ACC112 (cell line): Measurements from ENCODE around the gene GATD1.

Experiments
- H2AFZ ChIP-seq: fragments of 200-600 bp; sonication (generic); one replicate; pipeline ENCODE4 v1.6.0; 2017; ENCODE audit warnings: antibody characterized with exemption, low read length; ENCODE audit not compliant: unreplicated experiment
- H3K27ac ChIP-seq: fragments of 200-600 bp; sonication (generic); 2 replicates; pipeline ENCODE4 v1.5.1; 2014; ENCODE audit warnings: low read depth, mild to moderate bottlenecking, antibody characterized with exemption, low read length, moderate library complexity
- H3K27me3 ChIP-seq: fragments of 200-600 bp; sonication (generic); 2 replicates; pipeline ENCODE4 v1.6.1; 2014; ENCODE audit warnings: mild to moderate bottlenecking, antibody characterized with exemption, low read length, moderate library complexity, mixed read lengths; ENCODE audit not compliant: insufficient read depth
- H3K36me3 ChIP-seq: fragments of 200-600 bp; sonication (generic); 2 replicates; pipeline ENCODE4 v1.6.1; 2016; ENCODE audit warnings: mild to moderate bottlenecking, antibody characterized with exemption, low read length, moderate library complexity, mixed read lengths; ENCODE audit not compliant: insufficient read depth
- H3K4me1 ChIP-seq: fragments of 200-600 bp; sonication (generic); one replicate; pipeline ENCODE4 v1.6.1; 2016; ENCODE audit warnings: low read length, mixed read lengths; ENCODE audit not compliant: insufficient read depth, unreplicated experiment, control insufficient read depth
- H3K4me3 ChIP-seq: fragments of 200-600 bp; sonication (generic); 2 replicates; pipeline ENCODE4 v1.5.1; 2014; ENCODE audit warnings: mild to moderate bottlenecking, low read depth, low read length
- H3K79me2 ChIP-seq: fragments of 200-600 bp; sonication (generic); one replicate; pipeline ENCODE4 v1.6.0; 2016; ENCODE audit warnings: low read length; ENCODE audit not compliant: control insufficient read depth, unreplicated experiment, insufficient read depth

The GATD1 gene

DNA sequence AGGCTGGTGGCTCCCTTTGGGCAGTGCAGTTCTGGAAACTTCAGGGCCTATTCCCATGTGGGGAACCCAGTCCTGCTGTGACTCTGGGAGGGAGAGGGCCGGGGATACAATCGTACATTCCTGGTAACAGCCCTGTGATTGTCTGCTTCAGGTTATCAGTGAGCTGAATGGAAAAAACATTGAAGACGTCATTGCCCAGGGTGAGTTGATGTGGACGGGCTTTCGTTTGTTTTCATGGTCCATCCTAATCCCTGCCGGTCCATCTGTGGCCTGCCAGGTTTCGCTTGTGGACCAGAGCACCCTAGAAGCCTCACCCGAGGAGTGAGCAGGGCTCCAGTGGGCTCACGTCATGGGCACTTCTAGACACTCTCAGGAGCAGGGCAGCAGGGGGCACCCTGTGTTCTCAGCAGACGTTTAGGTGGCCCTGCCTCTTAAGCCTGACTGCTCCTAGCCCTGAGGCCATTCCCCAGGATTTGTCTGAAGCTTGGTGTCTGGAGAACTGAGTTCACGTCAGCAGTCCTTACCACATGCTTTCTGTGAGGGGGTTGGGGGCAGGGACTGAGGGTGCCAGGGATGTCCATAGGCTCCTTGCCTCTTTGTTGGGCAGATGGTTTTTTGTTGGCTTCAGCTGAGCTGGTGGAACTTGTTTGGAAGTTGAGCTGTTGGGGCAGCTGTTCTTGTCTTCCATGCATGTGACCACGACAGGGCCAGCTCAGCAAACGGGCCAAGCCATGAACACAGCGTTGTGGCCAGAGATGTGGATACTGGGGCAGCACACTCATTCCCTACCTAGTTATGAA lies 34.4 kb upstream of the GATD1 start:
- no peaks in the 10 kb centered on the region for H3K27me3 ChIP-seq
- peaks cover 36% of the 10 kb centered on the region for H3K79me2 ChIP-seq
- peaks cover 16% of the 10 kb centered on the region for H3K4me1 ChIP-seq
- no peak overlapping the region for H2AFZ ChIP-seq
- H3K4me3 ChIP-seq, result peak overlapping the region; percentile 95
- peak overlapping the region; percentile 22; the same call in 1 of the 2 replicates for H3K27ac ChIP-seq
- peaks cover 17% of the 10 kb centered on the region; the same call in 1 of the 2 replicates for H3K36me3 ChIP-seq

DNA sequence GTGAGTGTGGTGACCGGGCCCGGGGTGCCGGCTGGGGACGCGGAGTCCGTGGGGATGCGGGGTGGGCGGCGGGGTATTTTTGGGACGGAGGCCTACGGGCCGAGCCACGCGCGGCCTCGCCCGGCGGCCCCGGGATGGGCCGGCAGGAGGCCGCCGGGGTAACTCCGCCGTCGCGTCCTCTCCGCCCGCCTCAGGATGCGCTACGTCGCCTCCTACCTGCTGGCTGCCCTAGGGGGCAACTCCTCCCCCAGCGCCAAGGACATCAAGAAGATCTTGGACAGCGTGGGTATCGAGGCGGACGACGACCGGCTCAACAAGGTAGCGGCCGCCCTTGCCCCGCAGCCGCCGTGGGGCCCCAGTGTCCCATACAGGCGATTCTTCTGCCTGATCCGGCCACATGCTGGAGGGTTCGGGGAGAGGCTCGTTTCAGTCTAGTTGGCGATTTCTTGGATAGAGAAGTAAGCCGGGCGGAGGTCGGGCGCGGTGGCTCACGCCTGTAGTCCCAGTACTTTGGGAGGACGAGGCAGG lies 32.8 kb upstream of the GATD1 start:
- H2AFZ ChIP-seq, result no peak overlapping the region
- H3K4me1 ChIP-seq, result peaks cover 16% of the 10 kb centered on the region
- H3K27me3 ChIP-seq, result no peaks in the 10 kb centered on the region
- peak overlapping the region; percentile 95 for H3K4me3 ChIP-seq
- H3K79me2 ChIP-seq, result peaks cover 36% of the 10 kb centered on the region
- peaks cover 17% of the 10 kb centered on the region; the same call in 1 of the 2 replicates for H3K36me3 ChIP-seq
- peak overlapping the region; percentile 98 for H3K27ac ChIP-seq

DNA sequence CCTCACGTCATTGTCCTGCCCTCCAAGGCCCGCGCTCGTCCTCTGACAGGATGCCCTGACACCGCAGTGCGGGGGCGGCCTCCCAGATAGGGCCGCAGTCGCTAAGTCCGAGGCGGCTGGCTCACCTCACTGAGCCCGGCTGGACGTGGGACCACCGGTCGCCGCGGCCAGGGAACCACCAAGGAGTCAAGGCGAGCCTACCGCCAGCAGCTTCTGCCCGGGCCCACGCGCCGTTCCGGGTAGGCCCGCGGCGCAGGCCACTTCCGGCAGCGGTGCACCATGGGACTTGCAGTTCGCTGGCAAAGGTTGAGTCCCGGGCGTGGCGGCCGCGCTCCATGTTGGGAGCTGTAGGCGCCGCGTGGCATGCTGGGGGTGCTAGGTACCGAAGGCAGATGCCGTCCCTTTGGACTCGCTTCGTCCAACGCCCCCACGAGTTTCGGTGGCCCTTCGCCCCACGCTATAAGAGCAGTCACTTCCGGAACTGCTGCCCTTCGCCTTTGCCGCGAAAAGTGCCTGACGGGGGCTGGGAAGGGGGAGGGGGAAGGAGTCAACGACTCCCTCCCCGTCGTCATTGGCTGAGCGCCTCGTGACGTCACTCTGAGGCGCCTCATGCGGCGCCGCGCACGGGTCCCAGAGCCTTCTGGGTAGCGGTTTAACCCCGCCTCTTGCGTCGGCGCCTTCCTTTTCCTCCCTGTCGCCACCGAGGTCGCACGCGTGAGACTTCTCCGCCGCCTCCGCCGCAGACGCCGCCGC lies 32.2 kb upstream of the GATD1 start, which contains the start of gene RPLP2:
Gene RPLP2, plus strand, starts transcription at position 681 of the 753 bp plus-strand sequence. CDS start 268 bp downstream, outside the sequence.
- peaks cover 16% of the 10 kb centered on the region for H3K4me1 ChIP-seq

DNA sequence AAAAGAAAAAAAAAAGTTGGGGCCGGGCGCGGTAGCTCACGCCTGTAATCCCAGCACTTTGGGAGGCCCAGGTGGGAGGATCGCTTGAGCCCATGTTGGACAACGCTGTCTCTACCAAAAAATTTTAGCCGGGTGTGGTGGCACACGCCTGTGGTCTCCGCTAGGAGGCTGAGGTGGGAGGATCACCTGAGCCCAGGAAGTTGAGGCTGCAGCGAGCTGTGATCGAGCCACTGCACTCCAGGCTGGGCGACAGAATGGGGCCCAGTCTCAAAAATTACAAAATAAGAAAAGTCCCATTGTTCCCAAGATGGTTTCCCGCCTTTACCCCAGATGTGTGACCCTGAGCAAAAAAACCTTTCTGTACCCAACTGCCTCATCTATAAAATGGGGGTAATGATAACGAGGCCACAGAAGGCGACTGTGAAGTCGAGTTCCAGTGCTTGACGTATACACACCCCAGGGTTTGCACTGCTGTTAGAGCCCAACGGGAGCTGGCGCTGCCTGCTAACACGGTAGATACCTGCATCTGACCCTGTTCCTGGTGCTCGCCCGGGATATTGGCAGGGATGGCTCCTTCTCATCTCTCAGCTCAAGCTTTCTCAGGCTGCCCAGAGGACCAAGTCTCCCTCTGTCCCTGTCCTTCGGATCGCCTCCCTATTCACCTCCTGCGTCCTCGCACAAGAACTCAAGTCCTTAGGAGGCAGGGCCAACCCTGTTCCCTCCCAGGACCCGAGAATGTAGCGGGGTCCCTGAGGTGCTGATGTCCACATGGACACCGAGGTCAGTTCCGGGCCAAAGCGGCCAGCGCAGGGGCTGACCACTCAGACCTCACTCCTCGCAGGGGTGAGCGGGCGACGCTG lies 31.4 kb upstream of the GATD1 start:
- peaks cover 36% of the 10 kb centered on the region for H3K79me2 ChIP-seq
- peak overlapping the region; percentile 98 for H3K27ac ChIP-seq
- H3K4me1 ChIP-seq, result peaks cover 22% of the 10 kb centered on the region
- H3K27me3 ChIP-seq, result no peaks in the 10 kb centered on the region
- H2AFZ ChIP-seq, result peak overlapping the region; percentile 36
- peaks cover 17% of the 10 kb centered on the region; the same call in 1 of the 2 replicates for H3K36me3 ChIP-seq
- H3K4me3 ChIP-seq, result peak overlapping the region; percentile 95

More for the DNA sequence above, 32.2 kb upstream of the GATD1 start, which contains the start of gene RPLP2:
- Histone ChIP-seq H3K27me3 (no peaks in the 10 kb centered on the region), H3K36me3 (peaks cover 17% of the 10 kb centered on the region; the same call in 1 of the 2 replicates), H2AFZ (peak within 1 kb of the TSS; percentile 36), H3K79me2 (peaks cover 36% of the 10 kb centered on the region), H3K27ac (peak within 1 kb of the TSS; percentile 98), H3K4me3 (peak within 1 kb of the TSS; percentile 95)

DNA sequence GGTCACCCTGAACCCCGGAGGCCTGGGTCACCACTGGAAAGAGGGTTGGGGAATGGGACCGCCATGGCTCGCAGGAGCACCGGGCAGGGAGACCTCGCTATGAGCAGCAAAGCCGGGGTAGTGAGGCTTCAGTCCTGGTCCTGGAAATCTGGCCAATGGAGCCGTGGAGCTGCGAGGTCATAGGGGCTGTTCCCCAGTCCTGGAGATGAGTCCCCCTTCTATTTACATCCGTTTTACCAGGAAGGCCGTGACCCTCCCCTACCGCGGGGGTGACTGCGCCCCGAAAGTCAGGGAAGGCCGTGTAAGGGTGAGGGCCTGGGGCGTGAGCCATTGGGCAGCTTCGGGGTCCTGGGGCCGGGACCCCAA lies 27.3 kb upstream of the GATD1 start:
- Histone ChIP-seq H3K27ac (no peak overlapping the region), H3K27me3 (no peaks in the 10 kb centered on the region), H2AFZ (no peak overlapping the region), H3K36me3 (no peaks in the 10 kb centered on the region), H3K4me1 (peaks cover 10% of the 10 kb centered on the region), H3K79me2 (peaks cover 12% of the 10 kb centered on the region), H3K4me3 (peak overlapping the region; percentile 80)

DNA sequence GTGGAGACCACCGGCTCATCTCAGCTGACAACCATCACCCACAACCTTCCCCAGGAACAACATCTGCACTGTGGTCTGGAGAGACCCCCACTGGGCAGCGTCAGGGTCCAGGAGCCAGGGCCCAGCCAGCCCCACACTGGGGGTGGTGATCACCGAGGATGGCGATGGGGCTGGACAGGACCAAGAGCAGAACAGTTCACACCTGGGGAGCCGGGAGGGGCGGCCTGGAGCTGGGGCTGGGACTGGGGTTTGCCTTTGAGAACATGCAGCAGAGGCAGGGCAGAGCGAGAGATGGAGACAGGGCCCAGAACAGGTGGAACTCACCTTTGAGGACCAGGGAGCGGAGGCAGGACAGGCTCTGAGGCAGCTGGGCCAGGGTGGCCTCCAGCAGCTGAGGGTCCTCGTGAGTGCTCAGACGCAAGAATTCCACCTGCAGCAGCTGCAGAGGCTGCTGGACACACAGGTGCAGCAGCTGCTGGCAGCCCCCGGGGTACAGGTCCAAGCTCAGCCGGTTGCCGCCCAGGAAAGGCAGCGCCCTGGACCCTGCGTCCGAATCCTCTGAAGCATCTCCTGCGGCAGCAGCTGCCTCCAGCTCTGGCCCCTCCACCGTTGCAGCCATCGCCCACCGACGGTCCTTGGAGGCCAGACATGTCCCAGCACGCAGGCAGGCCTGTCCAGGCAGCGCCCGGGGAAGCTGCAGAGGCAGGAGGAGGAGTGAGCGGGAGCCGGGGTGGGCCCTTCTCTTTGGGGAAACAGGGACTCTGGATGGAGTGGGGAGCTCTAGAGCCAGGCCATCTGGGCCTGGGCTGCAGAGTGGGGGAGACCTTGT lies 26.7 kb upstream of the GATD1 start:
- H3K27me3 ChIP-seq, result no peaks in the 10 kb centered on the region
- peaks cover 10% of the 10 kb centered on the region for H3K4me1 ChIP-seq
- H3K79me2 ChIP-seq, result peaks cover 11% of the 10 kb centered on the region
- H3K4me3 ChIP-seq, result peak overlapping the region; percentile 80
- H3K27ac ChIP-seq, result no peak overlapping the region
- no peaks in the 10 kb centered on the region for H3K36me3 ChIP-seq
- H2AFZ ChIP-seq, result no peak overlapping the region

DNA sequence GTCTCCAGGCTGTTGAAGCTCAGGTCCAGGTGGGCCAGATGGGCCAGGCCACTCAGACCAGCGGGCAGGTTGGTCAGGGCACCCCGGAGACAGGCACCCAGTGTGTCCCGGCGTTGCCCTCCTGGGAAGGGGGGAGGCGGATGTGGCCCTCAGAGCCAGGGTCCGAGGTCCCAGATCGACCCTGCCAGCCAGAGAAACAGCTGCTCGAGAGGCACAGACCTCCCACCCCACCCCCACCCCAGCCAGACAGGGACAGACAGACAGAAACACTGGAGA lies 26.1 kb upstream of the GATD1 start:
- Histone ChIP-seq H3K79me2 (peaks cover 5% of the 10 kb centered on the region), H3K4me1 (peaks cover 9% of the 10 kb centered on the region), H3K27me3 (no peaks in the 10 kb centered on the region), H3K36me3 (no peaks in the 10 kb centered on the region), H2AFZ (no peak overlapping the region), H3K27ac (no peak overlapping the region), H3K4me3 (peak overlapping the region; percentile 80; the same call in 1 of the 2 replicates)

DNA sequence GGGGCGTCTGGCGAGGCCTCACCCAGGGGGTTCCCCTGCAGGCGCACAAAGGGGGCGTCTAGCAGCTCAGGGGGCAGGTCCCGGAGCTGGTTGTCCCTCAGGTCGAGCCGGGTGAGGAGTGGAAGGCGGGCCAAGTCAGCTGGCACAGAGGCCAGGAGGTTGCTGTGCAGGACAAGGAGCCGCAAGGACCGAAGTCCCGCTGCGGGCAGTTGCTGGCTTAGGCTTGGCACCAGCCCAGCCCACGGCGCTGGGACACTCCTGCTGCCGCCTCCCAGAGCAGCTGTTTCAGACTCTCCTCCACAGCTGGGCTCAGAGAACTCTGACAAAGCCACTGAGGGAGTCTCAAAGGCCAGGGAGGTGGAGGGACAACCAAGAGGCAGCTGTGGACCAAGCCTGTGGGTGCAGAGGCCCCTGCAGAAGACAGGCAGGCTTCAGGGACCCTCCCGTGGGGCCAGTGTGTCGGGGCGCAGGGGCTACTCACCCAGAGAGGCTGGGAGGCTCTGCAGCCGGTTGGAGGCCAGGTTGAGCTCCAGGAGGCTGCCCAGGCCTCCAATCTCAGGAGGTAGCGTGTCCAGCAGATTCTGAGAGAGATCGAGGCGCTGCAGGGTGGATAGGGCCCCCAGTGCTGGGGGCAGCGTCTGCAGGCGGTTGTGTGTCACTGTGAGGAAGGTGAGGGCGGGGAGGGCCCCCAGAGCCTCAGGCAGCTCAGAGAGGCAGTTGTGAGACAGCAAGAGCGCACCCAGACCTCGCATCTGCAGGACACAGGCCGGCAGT lies 25.6 kb upstream of the GATD1 start:
- peaks cover 7% of the 10 kb centered on the region for H3K4me1 ChIP-seq
- no peaks in the 10 kb centered on the region for H3K27me3 ChIP-seq
- H3K79me2 ChIP-seq, result peaks cover 2% of the 10 kb centered on the region
- H2AFZ ChIP-seq, result no peak overlapping the region
- no peak overlapping the region for H3K4me3 ChIP-seq
- no peaks in the 10 kb centered on the region for H3K36me3 ChIP-seq
- no peak overlapping the region for H3K27ac ChIP-seq

DNA sequence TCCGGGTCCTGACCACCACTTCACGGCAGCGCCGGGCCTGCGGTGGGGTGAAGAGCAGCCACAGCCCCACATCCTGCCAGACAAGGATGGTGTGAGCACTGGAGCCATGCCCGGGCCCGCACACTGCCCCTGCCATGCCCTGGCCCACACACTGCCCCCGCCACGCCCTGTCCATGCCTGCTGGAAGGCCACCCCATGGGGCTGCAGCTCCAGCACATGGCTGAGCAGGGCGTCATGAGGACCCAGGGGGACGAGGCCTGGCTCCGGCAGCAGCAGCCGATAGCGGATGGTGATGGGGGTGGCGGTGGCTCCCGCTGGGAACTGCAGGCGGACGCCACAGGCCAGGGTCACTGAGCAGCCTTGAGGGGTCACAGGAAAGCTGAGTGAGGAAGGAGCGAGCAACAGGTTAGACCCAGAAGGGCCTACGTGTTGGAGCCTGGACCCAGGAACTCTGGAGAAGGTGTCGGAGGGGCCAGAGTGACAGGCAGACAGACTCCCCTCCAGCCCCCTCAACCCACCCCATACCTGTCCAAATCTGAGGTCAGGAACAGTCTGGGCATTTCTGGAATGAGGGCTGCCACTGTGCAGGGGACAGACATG lies 24.8 kb upstream of the GATD1 start:
- Histone ChIP-seq H3K27ac (no peak overlapping the region), H3K79me2 (no peaks in the 10 kb centered on the region), H3K4me3 (no peak overlapping the region), H2AFZ (no peak overlapping the region), H3K4me1 (peaks cover 7% of the 10 kb centered on the region), H3K36me3 (no peaks in the 10 kb centered on the region), H3K27me3 (no peaks in the 10 kb centered on the region)
